Stimulated activated CD4-positive, alpha-beta T cell treated with anti-CD3 and anti-CD28 coated beads, Interleukin-12 subunit alpha, Interleukin-12 subunit beta, amount 100 ng/mL, for 24 hours (primary cell): ENCODE results near the gene FNBP1.
"Not testable (repeated sequence)": the region's sequence is repeated elsewhere in the genome, so short reads cannot be mapped to it uniquely, and the experiment has no call there.

ENCODE experiments used
- DNase-seq, 2 experiments: peaks; one replicate each; pipeline ENCODE4 v3.0.0-alpha.2; 2020; ENCODE audit warnings: low read depth in 2 of 2

FNBP1 gene

DNA sequence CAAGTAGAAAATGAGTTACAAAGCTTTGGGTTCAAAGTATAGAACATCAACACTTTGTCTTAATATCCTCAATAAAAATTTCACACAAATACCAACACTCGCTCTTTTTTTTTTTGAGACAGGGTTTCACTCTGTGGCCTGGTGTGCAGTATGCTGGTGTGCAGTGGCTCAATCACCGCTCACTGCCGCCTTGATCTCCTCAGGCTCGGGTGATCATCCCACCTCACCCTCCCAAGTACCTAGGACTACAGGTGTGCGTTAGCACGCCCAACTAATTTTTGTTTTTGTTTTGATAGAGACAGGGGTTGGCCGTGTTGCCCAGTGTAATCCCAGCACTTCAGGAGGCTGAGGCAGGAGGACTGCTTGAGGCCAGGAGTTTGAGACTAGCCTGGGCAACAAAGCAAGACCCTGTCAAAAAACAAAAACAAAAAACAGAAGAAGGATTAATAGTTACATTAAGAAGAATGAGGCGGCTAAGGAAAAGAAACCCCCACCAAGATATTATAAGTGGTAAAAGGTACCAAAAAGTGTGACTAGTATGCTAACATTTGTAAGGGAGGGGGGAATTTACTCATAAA, 20.3 kb downstream of the FNBP1 start:
- DNase-seq: no peak

DNA sequence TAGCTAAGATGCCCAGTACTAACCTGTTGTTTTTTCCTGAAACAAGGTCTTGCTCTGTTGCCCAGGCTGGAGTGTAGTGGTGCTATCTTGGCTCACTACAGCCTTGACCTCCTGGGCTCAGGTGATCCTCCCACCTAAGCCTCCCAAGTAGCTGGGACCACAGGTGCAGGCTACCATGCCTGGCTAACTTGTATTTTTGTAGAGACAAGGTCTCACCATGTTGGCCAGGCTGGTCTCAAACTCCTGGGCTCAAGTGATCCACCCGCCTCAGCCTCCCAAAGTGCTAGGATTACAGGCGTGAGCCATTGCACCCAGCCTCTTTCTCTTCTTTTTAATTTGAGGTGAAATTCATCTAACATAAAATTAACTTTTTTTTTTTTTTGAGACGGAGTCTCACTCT, 21.1 kb downstream of the FNBP1 start:
- DNase-seq: not testable (repeated sequence)

DNA sequence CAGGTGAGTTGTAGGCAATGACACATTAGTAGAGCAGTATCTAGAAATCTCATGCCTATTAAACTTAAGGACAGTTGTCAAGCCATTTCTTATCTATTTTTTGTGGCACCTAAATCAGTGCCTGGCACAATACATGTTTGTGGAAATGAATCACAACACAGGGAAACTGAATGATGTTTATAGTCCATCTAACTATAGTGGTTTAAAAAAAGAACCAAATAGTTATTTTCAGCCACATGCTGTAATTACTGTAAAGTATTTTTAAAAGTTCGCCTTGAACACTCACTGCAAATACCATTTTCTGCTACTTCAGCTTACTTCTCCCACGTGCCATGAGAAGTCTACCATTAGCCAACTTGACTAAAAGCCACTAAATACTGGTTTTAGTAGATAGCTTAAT, 21.9 kb downstream of the FNBP1 start:
- DNase-seq: no peak

DNA sequence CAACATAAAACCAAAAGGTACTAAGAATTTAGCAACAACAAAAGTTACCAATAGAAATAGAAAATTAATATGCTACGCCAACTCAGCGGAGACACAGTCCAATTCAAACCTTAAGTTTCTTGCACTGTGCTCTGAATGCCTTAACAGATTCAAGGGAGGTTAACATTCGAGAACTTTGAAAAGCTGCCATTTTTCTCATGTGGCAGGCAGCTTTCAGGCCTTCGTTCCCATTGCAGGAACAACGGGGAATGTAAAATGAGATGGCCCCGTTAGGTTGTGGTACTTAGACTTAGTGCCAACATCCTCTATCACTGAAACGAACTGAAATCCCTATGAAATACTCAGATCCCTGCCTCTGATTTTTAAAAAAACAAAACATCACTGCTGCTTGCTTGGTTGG, 22.4 kb downstream of the FNBP1 start:
- no peak for DNase-seq

DNA sequence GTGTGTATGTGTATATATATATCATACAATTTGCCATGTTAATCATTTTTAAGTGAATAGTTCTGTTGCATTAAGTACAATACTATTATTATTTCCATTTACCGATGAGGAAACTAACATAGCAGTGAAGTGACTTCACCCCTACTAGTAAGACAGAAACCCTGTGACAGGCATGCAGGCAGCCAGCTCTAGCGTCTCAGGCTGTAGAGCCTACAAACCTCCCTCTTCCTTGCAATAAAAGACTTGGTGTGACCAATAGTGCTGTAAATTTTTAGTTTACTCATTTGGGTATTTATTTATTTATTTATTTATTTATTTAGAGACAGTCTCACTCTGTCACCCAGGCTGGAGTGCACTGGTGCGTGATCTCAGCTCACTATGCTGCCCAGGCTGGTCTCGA, 24.7 kb downstream of the FNBP1 start:
- no peak for DNase-seq

DNA sequence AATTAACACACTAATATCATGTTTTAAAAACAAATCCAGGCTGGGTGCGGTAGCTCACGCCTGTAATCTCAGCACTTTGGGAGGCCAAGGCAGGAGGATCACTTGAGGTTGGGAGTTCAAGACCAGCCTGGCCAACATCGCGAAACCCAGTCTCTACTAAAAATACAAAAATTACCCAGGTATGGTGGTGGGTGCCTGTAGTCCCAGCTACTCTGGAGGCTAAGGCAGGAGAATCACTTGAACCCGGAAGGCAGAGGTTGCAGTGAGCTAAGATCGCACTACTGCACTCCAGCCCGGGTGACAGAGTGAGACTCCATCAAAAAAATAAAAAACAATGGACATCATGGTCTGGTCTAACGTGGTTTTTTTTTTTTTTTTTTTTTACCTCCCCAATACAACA, 25.5 kb downstream of the FNBP1 start:
- not testable (repeated sequence) for DNase-seq

DNA sequence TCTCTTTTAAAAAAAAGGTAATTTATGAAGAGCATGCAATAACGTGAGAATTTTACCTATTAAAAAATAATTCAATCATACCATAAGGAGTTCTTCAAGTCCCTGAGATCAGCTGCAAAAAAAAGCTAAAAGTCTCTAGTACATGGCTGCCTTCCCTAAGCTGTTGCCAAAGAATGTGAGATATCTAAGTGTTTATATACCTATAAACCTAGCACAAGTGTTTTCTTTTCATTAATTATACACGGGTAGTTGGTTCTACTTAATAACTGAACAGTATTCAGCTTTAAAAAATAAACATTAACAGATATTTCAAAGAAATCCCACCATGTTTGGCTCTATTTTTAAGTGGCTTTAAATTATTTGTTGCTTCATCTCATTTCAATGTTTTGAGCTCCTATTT, 25.9 kb downstream of the FNBP1 start:
- DNase-seq: no peak

DNA sequence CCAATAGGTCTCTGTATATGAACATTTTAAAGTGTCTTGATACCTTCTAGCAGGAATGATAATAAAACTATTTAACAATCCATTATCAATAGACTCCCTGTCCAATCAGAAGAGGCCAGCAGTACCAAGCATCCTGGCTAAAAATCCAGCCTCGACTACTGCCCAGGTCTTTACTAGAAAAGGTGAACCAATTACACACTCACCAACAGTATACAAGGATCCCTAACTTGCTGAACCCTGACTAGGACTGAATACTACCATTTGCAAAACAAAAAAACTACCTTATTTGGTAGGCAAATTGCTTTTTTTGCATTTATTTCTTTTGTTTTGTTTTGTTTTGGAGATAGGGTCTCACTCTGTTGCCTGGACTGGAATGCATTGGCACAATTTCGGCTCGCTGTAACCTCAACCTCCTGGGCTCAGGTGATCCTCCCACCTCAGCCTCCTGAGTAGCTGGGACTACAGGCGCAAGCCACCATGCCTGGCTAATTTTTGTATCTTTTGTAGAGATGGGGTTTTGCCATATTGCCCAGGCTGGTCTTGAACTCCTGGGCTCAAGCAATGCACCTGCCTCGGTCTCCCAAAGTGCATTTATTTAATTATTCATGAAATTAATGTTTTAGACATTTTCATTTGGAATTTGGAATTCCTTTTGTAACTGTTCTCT, 27.5 kb downstream of the FNBP1 start:
- DNase-seq: no peak

DNA sequence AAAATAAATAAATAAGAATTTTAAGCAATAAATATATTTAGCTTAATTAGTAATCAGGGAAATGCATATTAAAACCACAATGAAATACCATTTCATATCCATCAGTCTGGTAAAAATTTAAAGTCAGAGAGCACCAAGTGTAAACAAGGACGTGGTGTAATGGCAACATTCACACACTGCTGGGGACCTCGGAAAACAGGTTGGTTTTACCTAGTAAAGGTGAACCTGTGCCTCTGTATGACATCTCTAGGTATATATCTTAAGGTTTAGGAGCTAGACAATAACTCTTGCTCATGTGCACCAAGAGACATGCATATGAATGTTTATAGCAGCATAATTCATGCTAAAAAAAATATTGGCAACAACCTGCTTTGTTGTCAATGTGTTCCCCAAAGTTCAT, 29.7 kb downstream of the FNBP1 start:
- DNase-seq: no peak

DNA sequence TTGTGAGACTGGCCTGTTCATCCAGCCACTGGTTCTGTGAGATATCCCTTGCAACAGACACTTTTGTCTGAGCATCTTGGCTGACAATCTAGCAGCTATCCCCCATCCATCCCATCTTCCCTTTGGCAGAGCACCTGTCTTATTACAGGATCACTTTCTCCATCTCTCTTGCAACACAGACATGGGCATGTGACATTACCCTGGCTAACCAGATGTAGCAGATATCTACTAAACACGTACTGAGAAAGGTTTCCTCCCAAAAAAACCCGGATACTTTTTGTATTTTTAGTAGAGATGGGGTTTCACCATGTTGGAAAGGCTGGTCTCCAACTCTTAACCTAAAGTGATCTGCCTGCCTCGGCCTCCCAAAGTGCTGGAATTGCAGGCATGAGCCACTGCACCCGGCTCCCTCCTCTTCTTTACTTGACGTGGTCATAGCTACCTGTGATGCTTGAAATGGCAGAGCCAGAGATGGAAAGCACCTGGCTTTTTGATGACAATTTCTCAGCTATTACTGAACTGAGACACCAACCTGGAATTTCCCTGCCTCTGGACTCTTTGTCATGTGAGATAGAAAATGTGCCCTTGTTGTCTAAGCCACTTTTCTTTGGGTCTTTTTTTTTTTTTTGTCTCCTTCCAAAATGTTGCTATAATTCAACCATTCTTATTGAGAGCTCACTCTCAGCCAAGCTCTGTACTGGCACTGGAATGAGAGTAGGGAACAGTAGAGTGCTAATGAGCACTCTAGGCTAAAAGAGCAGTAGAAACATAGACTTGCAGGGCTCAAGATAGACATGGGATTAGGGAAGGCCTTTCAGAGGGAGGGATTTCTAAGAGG, 32.6 kb downstream of the FNBP1 start:
- DNase-seq: no peak

DNA sequence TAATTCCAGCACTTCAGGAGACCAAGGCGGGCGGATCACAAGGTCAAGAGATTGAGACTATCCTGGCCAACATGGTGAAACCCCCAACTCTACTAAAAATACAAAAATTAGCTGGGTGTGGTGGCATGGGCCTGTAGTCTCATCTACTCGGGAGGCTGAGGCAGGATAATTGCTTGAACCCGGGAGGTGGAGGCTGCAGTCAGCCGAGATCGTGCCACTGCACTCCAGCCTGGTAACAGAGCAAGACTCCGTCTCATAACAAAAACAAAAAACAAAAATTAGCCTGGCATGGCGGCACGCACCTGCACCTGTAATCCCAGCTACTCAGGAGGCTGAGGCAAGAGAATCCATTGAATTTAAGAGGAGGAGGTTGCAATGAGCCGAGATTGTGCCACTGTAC, 33.4 kb downstream of the FNBP1 start:
- DNase-seq: not testable (repeated sequence)

DNA sequence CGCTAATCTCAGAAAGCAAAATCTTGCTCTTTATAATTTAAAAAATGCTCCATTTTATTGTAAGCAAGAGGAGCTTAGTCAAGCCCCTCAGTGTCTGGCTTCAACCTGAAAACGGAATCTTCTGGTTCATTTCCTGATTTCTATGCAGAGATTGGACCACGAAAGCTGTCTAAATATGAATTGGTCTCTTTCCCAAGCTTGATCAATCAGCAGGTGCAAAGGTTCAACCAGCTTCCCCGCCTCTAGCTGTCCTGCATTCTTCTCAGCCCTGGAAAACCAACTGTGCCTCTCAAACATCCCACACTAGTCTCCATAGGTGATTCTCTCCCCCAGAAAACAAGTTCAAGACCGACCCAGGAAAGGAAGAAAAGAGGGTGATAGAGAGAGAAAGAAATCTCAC, 34.5 kb downstream of the FNBP1 start:
- no peak for DNase-seq

DNA sequence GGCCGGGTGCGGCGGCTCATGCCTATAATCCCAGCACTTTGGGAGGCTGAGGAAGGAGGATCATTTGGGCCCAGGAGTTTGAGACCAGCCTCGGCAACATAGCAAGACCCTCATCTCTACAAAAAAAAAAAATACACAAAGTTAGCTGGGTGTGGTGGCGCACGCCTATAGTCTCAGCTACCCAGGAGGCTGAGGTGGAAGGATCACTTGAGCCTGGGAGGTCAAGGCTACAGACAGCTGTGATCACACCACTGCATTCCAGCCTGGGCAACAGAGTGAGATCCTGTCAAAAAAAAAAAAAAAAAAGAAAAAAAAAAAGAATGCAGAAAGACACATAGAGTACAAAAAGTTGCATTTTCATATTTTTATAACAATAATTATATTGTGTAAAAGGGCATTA, 36.0 kb downstream of the FNBP1 start:
- not testable (repeated sequence) for DNase-seq

DNA sequence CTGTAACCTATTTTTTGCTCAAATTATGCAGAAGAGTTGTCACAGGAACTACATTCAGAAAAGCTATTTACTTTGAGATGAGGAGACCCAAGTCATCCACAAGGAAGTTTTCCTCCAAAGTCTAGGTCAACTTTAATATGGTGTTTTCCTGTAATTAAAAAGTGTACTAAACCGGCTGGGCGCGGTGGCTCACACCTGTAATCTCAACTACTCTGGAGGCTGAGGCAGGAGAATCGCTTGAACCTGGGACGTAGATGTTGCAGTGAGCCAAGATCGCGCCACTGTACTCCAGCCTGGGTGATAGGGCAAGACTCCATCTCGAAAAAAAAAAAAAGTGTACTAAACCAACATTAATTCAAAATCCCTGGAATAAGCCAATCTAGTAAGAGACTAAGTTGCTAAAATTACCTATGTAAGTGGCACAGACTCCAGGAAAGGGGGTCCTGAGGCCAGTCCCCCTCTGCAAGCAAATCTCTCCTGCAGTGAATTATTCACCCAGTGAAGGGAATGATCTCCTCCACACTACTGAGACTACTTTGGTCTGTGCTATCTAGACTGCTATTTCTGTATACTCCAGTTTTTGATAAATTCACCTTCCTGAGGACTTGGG, 38.9 kb downstream of the FNBP1 start:
- no peak for DNase-seq

DNA sequence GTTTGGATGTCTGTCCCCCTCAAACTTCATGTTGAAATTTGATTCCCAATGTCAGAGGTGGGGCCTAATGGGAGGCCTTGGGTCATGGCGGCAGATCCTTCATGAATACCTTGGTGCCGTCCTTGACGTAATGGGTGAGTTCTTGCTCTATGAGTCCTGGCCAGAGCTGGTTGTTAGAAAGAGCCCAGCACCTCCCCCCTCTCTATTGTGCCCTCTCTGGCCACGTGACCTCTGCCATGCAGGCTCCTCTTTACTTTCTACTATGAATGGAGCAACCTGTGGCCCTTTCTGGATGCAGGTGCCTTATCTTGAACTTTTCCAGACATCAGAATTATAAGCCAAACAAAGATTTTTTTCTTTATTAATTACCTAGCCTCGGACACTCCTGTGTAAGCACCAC, 40.7 kb downstream of the FNBP1 start:
- DNase-seq: no peak

DNA sequence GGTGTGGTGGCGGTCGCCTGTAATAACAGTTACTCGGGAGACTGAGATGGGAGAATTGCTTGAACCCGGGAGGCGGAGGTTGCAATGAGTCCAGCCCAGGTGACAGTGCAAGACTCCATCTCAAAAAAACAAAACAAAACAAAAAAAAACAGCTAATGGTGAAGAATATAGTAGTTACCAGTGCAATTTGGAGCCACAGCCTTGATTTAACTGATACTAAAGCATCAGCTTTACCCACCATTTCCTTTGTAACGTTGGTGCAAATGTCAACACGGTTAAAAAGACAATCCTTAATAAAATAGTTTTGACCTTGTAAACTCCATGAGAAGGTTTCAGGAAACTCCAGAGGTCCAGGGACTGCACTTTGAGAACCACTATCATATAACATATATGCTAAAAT, 41.8 kb downstream of the FNBP1 start:
- DNase-seq: no peak

DNA sequence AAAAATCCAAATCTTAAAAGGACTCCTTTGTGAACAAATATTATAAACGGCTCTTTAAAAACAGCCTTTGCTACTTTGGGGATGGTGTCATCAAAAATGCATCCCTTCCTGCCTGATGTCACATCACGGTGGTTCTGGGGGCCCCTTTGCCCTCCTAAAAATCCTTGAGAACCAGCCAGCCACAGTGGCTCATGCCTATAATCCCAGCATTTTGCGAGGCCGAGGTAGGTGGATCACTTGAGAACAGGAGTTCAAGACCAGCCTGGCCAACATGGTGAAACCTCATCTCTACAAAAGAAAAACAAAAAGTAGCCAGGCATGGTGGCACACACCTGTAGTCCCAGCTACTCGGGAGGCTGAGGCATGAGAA, 43.9 kb downstream of the FNBP1 start:
- DNase-seq: no peak

DNA sequence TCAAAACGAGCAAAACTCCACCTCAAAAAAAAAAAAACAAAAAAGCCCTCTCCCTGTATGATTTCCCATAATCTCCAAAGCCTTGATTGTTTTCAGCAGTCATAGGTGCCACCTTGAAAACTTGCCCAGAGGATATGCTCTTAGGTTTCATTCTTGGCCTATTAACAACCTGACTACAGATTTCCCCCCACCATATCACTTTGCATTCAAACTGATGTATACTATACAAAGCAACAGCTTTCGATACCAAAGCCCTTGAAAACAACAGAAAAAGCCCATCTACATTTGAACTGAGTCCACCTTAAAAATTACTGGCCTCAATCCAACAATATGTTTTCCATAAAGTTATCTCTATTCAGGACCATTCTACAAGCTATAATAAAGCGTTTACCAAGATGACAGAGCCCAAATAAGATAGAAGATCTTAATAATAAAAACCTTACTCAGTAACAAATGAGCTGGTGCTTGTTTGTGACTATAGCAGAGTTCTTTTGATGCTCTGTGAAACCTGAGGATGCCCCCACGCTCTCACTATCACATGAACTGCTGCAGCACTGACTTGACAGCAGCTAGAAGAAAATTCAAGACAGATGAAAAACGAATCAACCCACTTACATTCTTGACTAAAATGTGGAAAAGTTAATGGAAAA, 44.4 kb downstream of the FNBP1 start:
- no peak for DNase-seq

DNA sequence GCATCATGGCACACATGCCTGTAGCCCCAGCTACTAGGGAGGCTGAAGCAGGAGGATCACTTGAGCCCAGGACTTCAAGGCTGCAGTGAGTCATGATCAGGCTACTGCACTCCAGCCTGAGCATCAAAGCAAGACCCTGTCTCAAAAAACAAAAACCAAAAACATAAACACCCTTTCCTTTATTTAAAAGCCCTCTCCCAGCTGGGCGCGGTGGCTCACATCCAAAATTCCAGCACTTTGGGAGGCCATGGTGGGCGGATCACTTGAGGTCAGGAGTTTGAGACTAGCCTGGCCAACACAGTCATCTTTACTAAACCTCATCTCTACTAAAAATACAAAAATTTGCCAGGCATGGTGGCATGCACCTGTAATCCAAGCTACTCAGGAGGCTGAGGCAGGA, 45.3 kb downstream of the FNBP1 start:
- not testable (repeated sequence) for DNase-seq

DNA sequence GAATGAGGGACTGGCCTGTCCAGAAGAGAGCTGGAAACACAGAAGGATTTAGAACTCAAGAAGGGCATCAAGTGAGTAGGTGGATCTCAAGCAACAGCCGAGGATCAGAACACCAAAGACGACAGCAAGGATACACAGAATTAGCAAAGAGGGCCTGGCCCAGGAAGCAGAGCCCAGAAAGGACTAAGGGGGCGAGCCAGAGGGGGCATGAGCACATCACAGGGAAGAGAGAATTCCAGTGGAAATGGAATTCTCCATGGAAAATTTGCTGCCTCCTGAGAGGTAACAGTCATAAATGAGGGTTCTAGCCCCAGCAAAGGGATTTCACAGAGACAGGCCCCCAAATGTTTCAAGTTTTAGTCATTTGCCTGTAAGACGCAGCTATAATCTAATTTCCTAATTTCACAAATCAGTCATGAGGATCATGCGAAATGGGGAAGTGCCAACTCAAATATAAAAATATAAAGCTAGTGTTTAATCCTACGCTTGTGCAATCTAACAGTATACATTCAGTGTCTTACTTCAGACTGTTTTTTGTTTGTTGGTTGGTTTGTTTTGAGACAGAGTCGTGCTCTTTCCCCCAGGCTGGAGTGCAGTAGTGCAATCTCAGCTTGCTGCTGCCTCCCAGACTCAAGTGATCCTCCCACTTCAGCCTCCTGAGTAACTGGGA, 46.7 kb downstream of the FNBP1 start:
- DNase-seq: no peak

DNA sequence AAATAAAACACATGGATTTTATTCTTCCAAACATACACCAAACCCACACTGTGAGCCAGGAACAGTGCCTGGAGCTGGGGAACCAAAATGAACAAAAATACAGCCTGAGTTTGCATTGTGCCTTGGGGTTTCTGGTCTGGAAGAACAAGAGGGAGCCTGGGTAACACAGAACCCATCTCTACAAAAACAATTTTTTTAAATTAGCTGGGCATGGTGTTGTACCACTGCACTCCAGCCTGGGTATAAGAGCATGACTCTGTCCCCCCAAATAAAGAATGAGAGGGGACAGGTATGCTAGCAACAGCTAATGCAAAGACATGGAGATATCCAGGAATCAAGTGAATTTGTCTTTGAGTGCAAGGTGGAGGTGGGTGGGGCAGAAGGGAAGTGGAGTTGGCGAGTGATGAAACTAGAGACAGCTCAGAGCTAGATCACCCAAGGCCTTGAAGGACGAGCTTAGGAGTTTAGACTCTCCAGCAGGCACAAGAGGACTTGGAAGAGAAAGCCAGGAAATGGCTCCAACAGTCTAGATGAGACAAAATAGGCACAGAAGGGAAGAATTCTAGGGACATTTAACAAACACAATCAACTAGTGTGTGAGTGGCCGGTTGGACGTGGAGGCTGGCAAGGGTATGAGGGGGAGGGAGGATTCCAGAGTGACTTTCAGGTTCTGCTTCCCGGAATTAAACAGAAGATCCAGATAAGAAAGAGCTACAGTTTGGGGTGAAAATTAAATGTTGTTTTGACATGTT, 47.4 kb downstream of the FNBP1 start:
- peak in 1 of 2 experiments; percentile 32 for DNase-seq
